ENCODE measurements around the gene RNF223. TPM values are rescaled to one million over a fixed set of nuclear protein-coding genes. Genes with fewer than 3 reads are reported as not detected.

The RNF223 gene
- total and polyA plus RNA-seq, 11 donors: not detected

GRCh38 chr1:1091344-1092148, 17.4 kb upstream of the RNF223 start:
- intact Hi-C loops (cut with DNase I): no loop called here
- Histone ChIP-seq H3K4me3 (no peak overlapping the region), H3K27ac (no peak overlapping the region), H3K27me3 (no peaks in the 10 kb centered on the region), H3K9me3 (no peaks in the 10 kb centered on the region), H3K4me1 (no peaks in the 10 kb centered on the region), H3K36me3 (no peaks in the 10 kb centered on the region)
- ATAC-seq: peak in 1 of 4 donors; percentile 2
- 95 to 97% (median 96%) methylated on average over 23 to 28 of the region's 28 CpGs for WGBS, 4 donors
- peak in 2 of 5 donors; percentile 5 to 16 for DNase-seq
- no peak for TF ChIP-seq POLR2A (IDR thresholded peaks at IDR 0.05)
- TF ChIP-seq CTCF (IDR thresholded peaks at IDR 0.05): no peak

- intact Hi-C loops (cut with DNase I): no loop called here
- Histone ChIP-seq H3K4me1 (no peaks in the 10 kb centered on the region), H3K27me3 (no peaks in the 10 kb centered on the region), H3K4me3 (no peak overlapping the region), H3K36me3 (no peaks in the 10 kb centered on the region), H3K9me3 (no peaks in the 10 kb centered on the region), H3K27ac (no peak overlapping the region)
- DNase-seq (peak in 2 of 5 donors; percentile 6 to 15), ATAC-seq (no peak)
- 94 to 97% (median 96%) methylated on average over 32 to 45 of the region's 45 CpGs for WGBS, 4 donors
- TF ChIP-seq POLR2A (IDR thresholded peaks at IDR 0.05): no peak
- TF ChIP-seq CTCF (IDR thresholded peaks at IDR 0.05): no peak
Measured at GRCh38 chr1:1090424-1091343, 16.6 kb upstream of the RNF223 start.

- DNase-seq (no peak), ATAC-seq (no peak)
- Histone ChIP-seq H3K4me1 (no peaks in the 10 kb centered on the region), H3K36me3 (no peaks in the 10 kb centered on the region), H3K9me3 (no peaks in the 10 kb centered on the region), H3K27ac (no peak overlapping the region), H3K4me3 (no peak overlapping the region), H3K27me3 (no peaks in the 10 kb centered on the region)
- TF ChIP-seq POLR2A (IDR thresholded peaks at IDR 0.05): no peak
- no peak for TF ChIP-seq CTCF (IDR thresholded peaks at IDR 0.05)
- 94 to 97% (median 95%) methylated on average over 12 to 22 of the region's 22 CpGs for WGBS, 4 donors
- intact Hi-C loops (cut with DNase I): no loop called here
Measured at GRCh38 chr1:1089731-1090423, 15.8 kb upstream of the RNF223 start.
